H7 (cell line): ENCODE results near the gene NHSL2. TPM values are rescaled to one million over a fixed set of nuclear protein-coding genes. Genes with fewer than 3 reads are reported as not detected.
"Not testable (repeated sequence)": the region's sequence is repeated elsewhere in the genome, so short reads cannot be mapped to it uniquely, and the experiment has no call there.

ENCODE experiments used
- DNase-seq: peaks from one replicate; pipeline ENCODE4 v3.0.0; 2012
- H3K27me3 ChIP-seq: 2 replicates; pipeline ENCODE4 v1.6.0; 2011; ENCODE audit warnings: mild to moderate bottlenecking, low read length; ENCODE audit not compliant: control insufficient read depth, insufficient read depth
- H3K36me3 ChIP-seq: replicated peaks from 2 replicates; pipeline ENCODE4 v1.5.1; 2011; ENCODE audit warnings: low read length; ENCODE audit not compliant: control insufficient read depth, insufficient read depth
- H3K4me3 ChIP-seq: 2 replicates; pipeline ENCODE4 v1.5.1; 2011; ENCODE audit warnings: low read depth, mild to moderate bottlenecking, control low read depth, low read length, moderate library complexity; ENCODE audit not compliant: insufficient read depth
- total RNA-seq: library from RNA; depleted of rRNA; stranded (reverse); fragments of >200 nt; shearing (Covaris generic); gene quantifications from 2 replicates; pipeline ENCODE4 v1.2.3, GENCODE V29; 2014

Gene NHSL2
- total RNA-seq, 1 experiment from 2014 or later = 3.7 TPM

DNA sequence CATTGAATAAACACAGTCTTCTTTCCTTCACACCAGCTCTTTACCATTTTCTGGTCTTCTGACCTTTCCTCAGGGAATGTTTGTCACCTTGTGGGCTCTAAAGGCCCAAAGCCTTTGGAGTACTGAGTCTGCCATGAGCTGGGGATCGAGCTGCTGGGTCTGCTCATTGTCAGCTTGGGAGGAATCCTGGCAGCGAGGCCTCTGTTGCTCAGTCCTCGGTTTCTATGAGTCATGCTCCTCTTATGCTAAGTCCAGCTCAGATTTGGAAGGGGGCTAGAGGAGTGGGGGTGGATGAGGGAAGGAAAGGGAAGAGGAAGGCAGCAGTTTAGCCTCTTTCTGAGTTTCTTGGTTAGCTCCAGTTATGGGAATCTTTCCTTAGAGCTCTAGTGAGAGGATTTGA, 31.1 kb downstream of the NHSL2 start:
- peak; percentile 22 for DNase-seq
- Histone ChIP-seq H3K4me3 (no peak overlapping the region), H3K36me3 (no peaks in the 10 kb centered on the region), H3K27me3 (no peaks in the 10 kb centered on the region)

DNA sequence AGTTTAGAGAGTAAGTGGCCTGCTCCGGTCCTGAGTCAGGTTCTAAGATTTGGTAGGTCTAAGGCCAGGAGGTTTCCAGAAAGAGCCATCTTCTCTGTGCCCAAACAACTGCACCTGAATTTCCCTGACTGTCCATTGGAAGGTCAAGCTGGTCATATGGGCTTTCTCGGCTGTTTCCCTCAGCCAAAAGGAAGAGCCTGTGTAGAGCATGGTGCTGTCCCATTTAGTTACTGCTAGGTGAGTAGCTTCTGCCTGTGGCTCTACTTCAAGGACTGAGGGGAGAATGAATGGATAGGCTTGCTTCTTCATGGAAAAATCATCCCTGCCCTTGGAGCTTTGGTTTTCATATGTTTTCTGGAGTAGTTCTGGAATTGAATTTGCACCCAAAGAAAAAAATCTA, 33.7 kb downstream of the NHSL2 start:
- no peak overlapping the region for H3K4me3 ChIP-seq
- no peaks in the 10 kb centered on the region for H3K36me3 ChIP-seq
- DNase-seq = no peak
- no peaks in the 10 kb centered on the region for H3K27me3 ChIP-seq

DNA sequence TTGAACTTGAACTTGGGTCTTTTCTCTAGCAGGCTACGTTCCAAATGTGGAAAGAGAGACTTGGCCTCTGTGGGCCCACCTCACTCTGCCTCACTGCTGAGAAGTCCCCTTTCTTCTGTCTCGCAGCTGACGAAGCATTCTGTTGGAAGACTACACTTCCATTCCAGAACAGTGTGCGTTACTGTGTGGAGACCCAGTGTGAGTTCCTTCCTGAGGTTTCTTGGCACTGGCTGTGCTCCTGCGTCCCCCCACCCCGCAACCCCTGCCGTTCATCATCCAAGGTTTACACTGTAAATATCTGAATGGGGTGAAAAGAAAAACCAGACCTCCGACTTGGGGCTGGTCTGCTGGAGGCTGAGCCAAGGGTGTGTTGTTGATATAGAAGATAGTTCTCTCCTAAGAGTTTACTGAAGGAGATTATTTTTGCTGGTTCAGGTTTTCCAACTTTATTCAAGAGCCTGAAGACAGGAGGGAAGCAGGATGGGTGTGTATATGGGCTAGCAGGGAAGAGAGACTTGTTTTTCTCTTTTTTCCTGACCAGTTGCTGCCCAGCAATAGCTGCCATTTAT, 34.7 kb downstream of the NHSL2 start:
- Histone ChIP-seq H3K36me3 (no peaks in the 10 kb centered on the region), H3K4me3 (no peak overlapping the region), H3K27me3 (no peaks in the 10 kb centered on the region)
- no peak for DNase-seq

DNA sequence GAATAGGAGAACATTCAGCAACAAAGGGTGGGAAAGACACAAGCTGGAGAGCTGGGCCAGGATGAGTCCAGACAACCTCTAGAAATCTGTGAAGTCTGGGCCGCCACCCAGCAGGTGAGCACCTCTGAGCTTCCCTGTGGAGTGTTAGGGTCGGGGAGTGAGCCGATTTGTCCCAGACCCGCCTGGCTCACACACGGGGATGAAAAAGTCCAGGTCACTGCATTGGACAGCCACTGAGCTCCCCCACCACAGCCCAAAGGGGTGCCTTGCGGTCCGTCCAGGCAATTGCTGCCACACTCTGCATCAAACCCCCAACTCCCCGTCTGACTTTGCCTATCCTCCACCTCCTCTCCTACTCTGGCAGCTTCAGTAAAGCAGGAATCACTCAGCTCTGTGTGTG, 38.7 kb downstream of the NHSL2 start:
- Histone ChIP-seq H3K27me3 (no peaks in the 10 kb centered on the region), H3K4me3 (no peak overlapping the region), H3K36me3 (no peaks in the 10 kb centered on the region)
- no peak for DNase-seq

DNA sequence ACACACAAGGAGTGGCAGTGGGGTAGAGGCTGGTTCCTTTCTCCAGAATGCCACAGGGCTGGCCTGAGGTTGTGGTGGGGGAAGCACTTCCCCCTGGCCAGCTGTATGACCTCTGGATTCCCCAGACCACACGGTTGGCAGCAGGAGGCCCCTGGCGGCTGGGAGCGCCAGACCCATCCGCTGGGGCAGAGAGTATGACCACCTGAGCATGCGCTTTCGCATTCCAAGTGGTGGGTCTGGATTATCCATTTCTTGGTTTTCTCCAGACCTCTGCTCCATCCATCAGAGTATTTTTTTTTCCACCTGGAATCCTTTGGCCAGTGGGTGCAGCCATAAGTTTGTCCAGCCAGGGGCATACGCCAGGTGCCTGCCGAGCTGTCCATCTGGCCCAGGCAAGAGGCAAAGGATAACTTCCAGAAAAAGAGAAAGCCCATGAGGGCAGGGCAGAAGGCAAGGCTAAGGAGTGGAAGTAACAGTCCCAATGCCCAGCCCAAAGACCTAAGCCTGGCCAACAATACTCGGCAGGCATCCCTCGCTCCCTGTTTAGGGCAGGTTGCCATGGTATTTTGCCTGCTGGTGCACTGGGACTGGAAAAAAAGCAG, 39.3 kb downstream of the NHSL2 start:
- DNase-seq = peak; percentile 20
- no peaks in the 10 kb centered on the region for H3K36me3 ChIP-seq
- no peaks in the 10 kb centered on the region for H3K27me3 ChIP-seq
- H3K4me3 ChIP-seq = no peak overlapping the region

DNA sequence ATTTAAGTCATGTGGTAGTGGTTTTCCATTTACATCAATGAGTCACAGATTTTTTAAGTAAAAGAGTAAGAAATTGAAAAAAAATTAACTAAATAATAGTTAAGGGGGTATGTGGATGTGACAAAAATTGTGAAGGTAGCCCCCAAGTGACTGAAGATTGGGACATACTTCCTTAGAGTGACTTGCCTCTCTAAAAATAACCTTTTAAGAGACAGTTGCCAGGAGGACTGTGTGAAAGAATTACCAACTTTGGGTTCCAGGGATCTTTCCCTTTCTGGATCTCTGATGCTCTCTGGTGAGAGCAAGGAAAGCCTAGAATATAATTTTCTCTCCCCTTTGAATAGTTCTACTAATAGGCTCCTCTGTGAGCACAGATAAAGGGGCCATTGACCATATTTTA, 42.7 kb downstream of the NHSL2 start:
- Histone ChIP-seq H3K27me3 (no peaks in the 10 kb centered on the region), H3K4me3 (no peak overlapping the region), H3K36me3 (no peaks in the 10 kb centered on the region)
- no peak for DNase-seq

DNA sequence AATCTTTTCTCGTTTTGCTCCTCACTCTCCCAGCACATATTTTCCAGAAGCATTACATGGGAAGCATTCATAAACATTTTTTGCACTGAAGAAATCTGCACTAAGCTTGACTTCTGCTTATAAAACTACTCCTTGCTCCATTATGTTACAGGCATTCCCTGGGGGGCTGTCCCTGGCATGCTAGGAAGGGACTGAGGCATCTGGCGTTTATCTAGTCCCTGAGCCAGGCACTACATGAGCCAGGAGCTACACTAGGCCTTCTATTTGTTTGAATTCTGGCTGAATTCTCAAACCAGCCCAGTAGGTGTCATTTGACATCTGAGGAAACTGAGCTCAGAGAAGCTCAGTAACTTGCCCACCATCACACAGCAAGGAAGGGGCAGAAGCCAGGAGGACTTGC, 43.3 kb downstream of the NHSL2 start:
- DNase-seq = no peak
- no peaks in the 10 kb centered on the region for H3K36me3 ChIP-seq
- H3K4me3 ChIP-seq = no peak overlapping the region
- no peaks in the 10 kb centered on the region for H3K27me3 ChIP-seq

DNA sequence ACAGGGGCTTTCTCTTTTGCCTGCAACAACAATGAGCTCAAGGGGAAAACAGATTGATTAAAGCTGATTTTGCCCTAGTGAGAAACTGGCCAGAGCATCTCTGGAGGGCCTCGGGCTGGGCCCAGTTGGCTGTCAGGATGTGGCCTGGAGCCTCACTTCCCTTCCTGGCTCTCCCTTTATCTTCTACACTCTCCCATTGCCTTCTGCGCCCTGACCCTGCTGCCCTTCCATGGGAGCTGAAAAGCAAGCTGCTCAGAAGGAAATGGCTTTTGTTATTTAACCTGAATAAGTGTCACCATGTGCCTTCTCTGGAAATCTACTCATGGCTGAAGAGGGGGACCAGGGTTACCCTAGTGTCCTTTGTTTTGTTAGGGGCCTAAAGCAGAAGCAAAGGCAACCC, 43.8 kb downstream of the NHSL2 start:
- no peak for DNase-seq
- Histone ChIP-seq H3K27me3 (no peaks in the 10 kb centered on the region), H3K36me3 (no peaks in the 10 kb centered on the region), H3K4me3 (no peak overlapping the region)

DNA sequence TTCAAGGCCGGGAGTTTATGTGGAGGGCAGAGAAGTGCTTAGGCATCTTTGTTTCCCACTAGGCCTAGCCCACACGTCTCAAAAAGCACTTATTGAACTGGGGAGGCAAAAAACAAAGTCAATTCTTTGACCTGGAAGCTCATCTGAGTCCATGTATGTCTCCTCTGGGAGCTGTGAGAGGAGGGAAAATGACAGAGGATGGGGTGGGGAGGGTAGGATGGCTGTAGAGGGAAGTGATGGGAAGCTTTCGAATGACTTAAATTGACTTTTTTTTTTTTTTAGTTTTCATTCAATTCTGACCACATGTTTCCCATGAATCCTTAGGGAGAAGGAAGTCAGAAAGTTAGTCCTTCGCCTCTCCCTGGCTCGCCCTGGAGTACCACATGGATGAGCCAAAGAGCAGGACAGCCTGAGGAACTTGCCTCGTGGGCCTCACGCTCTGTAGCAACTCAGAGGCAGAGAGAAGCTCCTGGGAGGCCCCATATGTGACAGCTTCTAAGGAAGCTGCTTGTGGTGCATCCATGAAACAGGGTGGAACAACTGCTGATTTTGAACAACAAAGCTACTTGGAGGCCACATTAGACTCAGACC, 45.0 kb downstream of the NHSL2 start:
- no peaks in the 10 kb centered on the region for H3K27me3 ChIP-seq
- no peak overlapping the region for H3K4me3 ChIP-seq
- H3K36me3 ChIP-seq = no peaks in the 10 kb centered on the region
- no peak for DNase-seq

DNA sequence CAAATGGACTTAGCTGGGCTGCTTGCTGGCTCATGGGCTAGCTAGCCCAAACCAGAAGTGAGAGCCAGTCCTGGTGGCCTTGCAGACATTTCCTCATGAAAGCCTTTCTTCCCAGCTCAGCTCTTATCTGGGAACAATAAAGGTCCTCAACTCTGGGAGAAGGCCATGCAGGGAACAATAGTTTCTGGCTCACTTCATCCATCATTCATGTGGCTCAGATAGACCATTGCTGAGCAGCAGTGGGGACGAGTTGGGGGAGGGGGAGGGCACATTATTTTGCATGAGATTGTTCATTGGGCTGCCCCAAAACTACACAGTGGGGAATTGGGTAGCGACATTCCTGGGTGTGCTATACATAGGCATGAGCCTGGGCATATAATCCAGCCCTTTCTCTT, 47.6 kb downstream of the NHSL2 start:
- no peak overlapping the region for H3K4me3 ChIP-seq
- no peak for DNase-seq
- no peaks in the 10 kb centered on the region for H3K36me3 ChIP-seq
- no peaks in the 10 kb centered on the region for H3K27me3 ChIP-seq

DNA sequence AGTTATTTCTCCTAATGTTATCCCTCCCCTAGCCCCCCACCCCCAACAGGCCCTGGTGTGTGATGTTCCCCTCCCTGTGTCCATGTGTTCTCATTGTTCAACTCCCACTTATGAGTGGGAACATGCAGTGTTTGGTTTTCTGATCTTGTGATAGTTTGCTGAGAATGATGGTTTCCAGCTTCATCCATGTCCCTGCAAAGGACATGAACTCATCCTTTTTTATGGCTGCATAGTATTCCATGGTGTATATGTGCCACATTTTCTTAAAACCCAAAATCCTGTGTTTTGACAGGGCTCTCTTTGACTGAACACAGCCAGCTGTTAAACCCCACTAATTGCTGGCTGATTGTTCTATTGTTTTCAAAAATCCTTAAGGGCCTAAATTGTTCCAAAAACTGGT, 53.5 kb downstream of the NHSL2 start:
- not testable (repeated sequence) for DNase-seq, H3K4me3 ChIP-seq, H3K27me3 ChIP-seq, H3K36me3 ChIP-seq

DNA sequence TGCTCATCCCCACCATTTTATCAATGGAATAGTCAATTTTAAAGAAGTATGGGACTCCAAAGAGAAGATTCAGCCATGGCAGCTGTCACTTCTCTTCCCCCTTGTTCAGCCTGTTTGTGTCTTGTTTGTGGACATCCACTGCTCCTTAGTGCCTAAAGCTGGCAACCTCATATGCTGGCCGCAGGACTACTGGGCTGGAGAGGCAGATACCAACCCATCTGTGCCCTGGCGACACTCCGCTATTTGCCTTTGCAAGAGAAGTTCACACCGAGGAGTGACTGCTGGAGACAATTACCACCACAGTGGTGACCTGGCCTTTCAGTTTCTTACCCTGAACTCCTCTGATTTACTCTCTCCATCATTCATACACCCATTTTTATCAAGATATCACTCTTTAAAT, 64.3 kb downstream of the NHSL2 start:
- H3K36me3 ChIP-seq = no peaks in the 10 kb centered on the region
- no peak for DNase-seq
- H3K27me3 ChIP-seq = no peaks in the 10 kb centered on the region
- no peak overlapping the region for H3K4me3 ChIP-seq

DNA sequence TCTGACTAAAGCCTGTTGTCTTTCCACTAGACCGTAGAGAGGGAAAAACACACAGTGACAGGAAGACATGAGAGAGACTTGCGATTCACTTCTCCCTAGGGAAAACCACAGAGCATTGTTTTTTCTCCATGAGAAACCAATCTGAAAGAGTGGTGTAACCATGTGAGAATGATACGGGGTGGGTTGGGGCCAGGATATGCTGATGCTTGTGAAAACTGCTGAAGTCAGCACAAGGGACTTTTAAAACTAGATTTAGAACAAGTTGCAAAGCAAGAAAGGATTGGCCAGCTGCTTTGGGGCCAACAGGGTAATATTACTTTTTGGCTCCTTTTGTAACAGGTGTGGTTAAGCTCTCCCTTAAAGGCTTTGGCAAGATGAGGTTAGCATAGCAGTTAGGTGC, 66.1 kb downstream of the NHSL2 start:
- Histone ChIP-seq H3K36me3 (no peaks in the 10 kb centered on the region), H3K27me3 (no peaks in the 10 kb centered on the region), H3K4me3 (no peak overlapping the region)
- DNase-seq = no peak

DNA sequence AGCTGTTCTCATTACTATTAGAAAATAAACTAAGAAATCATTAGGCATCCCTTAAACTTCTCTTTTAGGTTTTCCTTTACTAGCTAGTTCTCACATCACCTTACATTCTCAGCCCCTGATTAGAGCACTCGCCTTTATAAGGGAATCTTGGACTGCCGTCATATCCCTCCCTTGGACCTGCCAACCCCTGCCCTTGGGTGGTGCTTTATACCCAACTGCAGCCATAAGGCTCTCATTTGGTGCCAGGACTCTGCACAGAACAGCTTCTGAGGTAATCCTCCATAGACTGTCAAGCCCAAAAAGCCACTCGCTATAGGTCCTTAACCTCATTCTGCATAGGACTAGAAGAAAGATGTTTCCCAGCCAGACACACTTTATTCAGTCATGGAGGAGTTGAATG, 67.5 kb downstream of the NHSL2 start:
- DNase-seq = no peak
- Histone ChIP-seq H3K27me3 (no peaks in the 10 kb centered on the region), H3K36me3 (no peaks in the 10 kb centered on the region), H3K4me3 (no peak overlapping the region)

DNA sequence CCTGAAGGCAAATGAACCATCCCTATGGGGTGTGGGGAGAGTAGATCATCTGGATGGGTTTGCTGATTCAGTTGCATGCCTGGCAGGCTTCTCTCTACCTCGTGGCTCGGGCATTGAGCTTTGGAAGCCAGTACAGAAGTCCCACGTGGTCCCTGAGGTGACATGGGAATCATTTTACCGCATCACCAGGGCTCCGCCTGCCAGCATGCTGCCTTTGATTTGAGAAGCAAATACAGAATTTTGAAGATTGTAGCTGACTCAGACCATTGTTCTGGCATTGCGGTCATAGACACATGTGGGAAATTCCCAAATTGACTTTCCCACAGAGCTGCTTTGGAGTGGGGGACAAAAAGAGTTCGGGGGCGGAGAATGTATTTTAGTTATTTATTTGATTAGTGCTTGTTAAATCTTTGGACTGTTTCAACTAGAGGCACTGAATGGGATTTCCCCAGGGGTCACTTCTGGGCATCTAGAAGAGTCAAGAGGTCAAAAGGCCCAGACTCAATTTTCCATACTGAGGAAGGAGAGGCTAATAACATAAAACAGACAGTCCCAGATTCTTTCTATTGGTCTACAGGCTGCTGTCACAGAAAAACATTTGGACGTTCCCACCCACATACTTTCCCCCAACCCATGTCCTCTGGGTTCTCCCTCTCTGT, 79.3 kb downstream of the NHSL2 start:
- H3K27me3 ChIP-seq = no peaks in the 10 kb centered on the region
- H3K36me3 ChIP-seq = no peaks in the 10 kb centered on the region
- no peak overlapping the region for H3K4me3 ChIP-seq
- no peak for DNase-seq
